Sigmoid colon (tissue), 7 donors: ENCODE measurements around the gene SMARCA1. TPM values are rescaled to one million over a fixed set of nuclear protein-coding genes. Genes with fewer than 3 reads are reported as not detected.

ENCODE experiments used
- DNase-seq: peaks from one replicate; pipeline ENCODE4 v3.0.0-alpha.2; 2019
- H3K27ac ChIP-seq, 4 donors: fragments of 200-600 bp; sonication (generic); one replicate each; pipeline ENCODE4 v1.5.1; 2016 to 2019; ENCODE audit warnings: mild to moderate bottlenecking in 1 of 4
- H3K27me3 ChIP-seq, 3 donors: fragments of 200-600 bp; sonication (generic); one replicate each; pipeline ENCODE4 v1.5.1; 2019; ENCODE audit warnings: mild to moderate bottlenecking in 1 of 3
- H3K36me3 ChIP-seq, 4 donors: fragments of 200-600 bp; sonication (generic); one replicate each; pipeline ENCODE4 v1.5.1; 2016 to 2019
- H3K4me1 ChIP-seq, 4 donors: fragments of 200-600 bp; sonication (generic); one replicate each; pipeline ENCODE4 v1.5.1; 2017 to 2019
- H3K4me3 ChIP-seq, 4 donors: fragments of 200-600 bp; sonication (generic); one replicate each; pipeline ENCODE4 v1.5.1; 2017 to 2019; ENCODE audit warnings: mild to moderate bottlenecking in 2 of 4, moderate library complexity in 1 of 4
- H3K9me3 ChIP-seq, 4 donors: fragments of 200-600 bp in 3 of 4; sonication (generic) in 3 of 4; one replicate each; pipeline versions ENCODE4 v1.5.1 to v1.6.1; 2013 to 2019
- CTCF ChIP-seq, 4 experiments: fragments of 450-650 bp in 3 of 4; fragments of 200-600 bp in 1 of 4; IDR thresholded peaks; one replicate each; pipeline ENCODE4 v1.5.1; 2016 to 2019; ENCODE audit warnings: antibody characterized with exemption in 4 of 4, mild to moderate bottlenecking in 3 of 4, moderate library complexity in 2 of 4
- EP300 ChIP-seq, 4 donors: sonication (generic); formaldehyde crosslinking; IDR thresholded peaks; one replicate each; pipeline ENCODE4 v1.6.1; 2017; ENCODE audit warnings: antibody characterized with exemption in 4 of 4
- POLR2A ChIP-seq, 2 donors: fragments of 450-650 bp; IDR thresholded peaks; one replicate each; pipeline ENCODE4 v1.6.1; 2016; ENCODE audit warnings: antibody characterized with exemption in 2 of 2, mild to moderate bottlenecking in 2 of 2, moderate library complexity in 2 of 2
- POLR2AphosphoS5 ChIP-seq, 4 donors: sonication (generic); formaldehyde crosslinking; IDR thresholded peaks; one replicate each; pipeline ENCODE4 v1.6.1; 2017; ENCODE audit warnings: antibody characterized with exemption in 4 of 4
- WGBS, 2 donors: extraction: QIAGEN DNeasy Blood & Tissue Kit; methylation state at CpG; one replicate each; pipeline ENCODE4 v1.1.7; 2013; 5-methylcytosine and 5-hydroxymethylcytosine counted together
- intact Hi-C: fragments of 100-400 bp; cut with DNase I; formaldehyde crosslinking; loops from one replicate; pipeline ENCODE4 v1.15.1; 2023
- polyA plus RNA-seq, 3 donors: library from polyadenylated mRNA; stranded (reverse); fragments of 200-250 nt; gene quantifications; one replicate each; pipeline ENCODE4 v1.2.3, GENCODE V29; 2013
- total RNA-seq, 4 donors: library from RNA; depleted of rRNA; stranded (reverse); fragments of >200 nt; gene quantifications; one replicate each; pipeline ENCODE4 v1.1.0, GENCODE V29; 2016
- donor health status: healthy with polysubstance abuse.
- donor health status: Bipolar disorder and iron deficiency.
- donor health status: healthy.

Gene SMARCA1
- total and polyA plus RNA-seq, 7 donors, result 1.2 to 70.3 (median 40.7) TPM

DNA sequence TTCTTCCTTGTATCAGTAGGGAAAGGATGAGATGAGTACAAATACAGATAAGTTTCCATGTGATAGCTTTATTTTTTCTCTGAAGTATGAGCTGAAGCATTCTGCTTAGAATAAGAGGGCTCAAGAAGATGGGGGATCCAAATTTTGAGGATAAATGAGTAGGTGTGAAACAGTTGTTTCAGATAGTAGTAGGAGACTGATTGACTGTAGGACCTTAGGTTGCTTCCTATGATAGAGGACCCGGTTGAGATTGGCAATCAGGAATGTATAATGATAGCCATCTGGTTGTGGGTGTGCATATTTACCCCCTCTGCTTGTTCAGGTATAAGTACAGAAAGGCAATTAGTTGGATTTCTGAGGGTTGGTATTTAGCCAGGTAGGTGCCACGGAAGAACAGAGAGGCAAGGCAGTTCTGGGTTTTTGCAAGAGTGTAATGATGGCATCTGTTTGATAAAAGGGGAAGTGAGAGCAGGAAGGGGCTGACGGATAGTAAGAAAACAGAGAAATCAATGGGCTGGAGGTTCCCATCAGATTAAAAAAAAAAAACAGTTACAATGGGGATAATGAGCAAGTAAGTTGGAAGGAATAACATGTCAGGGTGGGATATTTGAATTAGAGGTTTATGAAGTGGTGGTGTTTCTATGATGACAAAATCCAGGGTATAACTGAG, 30.5 kb upstream of the SMARCA1 start:
- H3K4me1 ChIP-seq, result no peaks in the 10 kb centered on the region
- intact Hi-C loops, result no loop called here
- no peak overlapping the region for H3K4me3 ChIP-seq
- peaks cover 0 to 5% (median 1%) of the 10 kb centered on the region in 4 donors for H3K36me3 ChIP-seq
- H3K27ac ChIP-seq, result no peak overlapping the region
- no peaks in the 10 kb centered on the region for H3K9me3 ChIP-seq
- no peak for DNase-seq
- H3K27me3 ChIP-seq, result no peaks in the 10 kb centered on the region
- TF ChIP-seq EP300 (IDR thresholded peaks at IDR 0.05), result no peak
- no peak for TF ChIP-seq POLR2AphosphoS5 (IDR thresholded peaks at IDR 0.05)
- no peak for TF ChIP-seq POLR2A (IDR thresholded peaks at IDR 0.05)
- TF ChIP-seq CTCF (IDR thresholded peaks at IDR 0.05), result no peak
- 65 to 68% methylated on average over 3 of the region's 3 CpGs for WGBS, 2 donors

GRCh38 chrX:129549124-129549523, 25.8 kb upstream of the SMARCA1 start:
- H3K27ac ChIP-seq, result peak overlapping the region in 1 of 4 donors; percentile 40
- DNase-seq, result no peak
- TF ChIP-seq EP300 (IDR thresholded peaks at IDR 0.05) (no peak), POLR2A (IDR thresholded peaks at IDR 0.05) (no peak), POLR2AphosphoS5 (IDR thresholded peaks at IDR 0.05) (no peak), CTCF (IDR thresholded peaks at IDR 0.05) (no peak)
- WGBS, 2 donors, result 56 to 87% methylated on average over 1 of the region's 1 CpG
- no peak overlapping the region for H3K4me3 ChIP-seq
- H3K9me3 ChIP-seq, result no peaks in the 10 kb centered on the region
- intact Hi-C loops, result no loop called here
- H3K4me1 ChIP-seq, result no peaks in the 10 kb centered on the region
- no peaks in the 10 kb centered on the region for H3K27me3 ChIP-seq
- peaks cover 0 to 9% (median 0%) of the 10 kb centered on the region in 4 donors for H3K36me3 ChIP-seq

GRCh38 chrX:129545408-129545807, 22.1 kb upstream of the SMARCA1 start:
- DNase-seq, result no peak
- intact Hi-C loops, result no loop called here
- Histone ChIP-seq H3K36me3 (peaks cover 0 to 9% (median 0%) of the 10 kb centered on the region in 4 donors), H3K27me3 (no peaks in the 10 kb centered on the region), H3K9me3 (no peaks in the 10 kb centered on the region), H3K27ac (peak overlapping the region in 1 of 4 donors; percentile 61), H3K4me3 (no peak overlapping the region), H3K4me1 (peaks cover 0 to 4% (median 0%) of the 10 kb centered on the region in 4 donors)
- 80 to 90% methylated on average over 1 of the region's 1 CpG for WGBS, 2 donors
- no peak for TF ChIP-seq POLR2A (IDR thresholded peaks at IDR 0.05)
- TF ChIP-seq EP300 (IDR thresholded peaks at IDR 0.05), result no peak
- TF ChIP-seq POLR2AphosphoS5 (IDR thresholded peaks at IDR 0.05), result no peak
- TF ChIP-seq CTCF (IDR thresholded peaks at IDR 0.05), result no peak

- TF ChIP-seq POLR2AphosphoS5 (IDR thresholded peaks at IDR 0.05), result no peak
- no peak for TF ChIP-seq EP300 (IDR thresholded peaks at IDR 0.05)
- TF ChIP-seq CTCF (IDR thresholded peaks at IDR 0.05), result no peak
- TF ChIP-seq POLR2A (IDR thresholded peaks at IDR 0.05), result no peak
- Histone ChIP-seq H3K27me3 (no peaks in the 10 kb centered on the region), H3K4me3 (no peak overlapping the region), H3K9me3 (no peaks in the 10 kb centered on the region), H3K4me1 (peaks cover 0 to 4% (median 0%) of the 10 kb centered on the region in 4 donors), H3K36me3 (peaks cover 0 to 9% (median 0%) of the 10 kb centered on the region in 4 donors), H3K27ac (peak overlapping the region in 1 of 4 donors; percentile 89)
- no peak for DNase-seq
- 95 to 96% methylated on average over 2 of the region's 2 CpGs for WGBS, 2 donors
- intact Hi-C loops, result no loop called here
Measured at GRCh38 chrX:129544780-129545179, 21.5 kb upstream of the SMARCA1 start.
